ENCODE results near the gene ST3GAL3. TPM values are rescaled to one million over a fixed set of nuclear protein-coding genes. Genes with fewer than 3 reads are reported as not detected.

ST3GAL3 gene
- total RNA-seq, 1 experiment from 2014 or later: 8.3 TPM

DNA sequence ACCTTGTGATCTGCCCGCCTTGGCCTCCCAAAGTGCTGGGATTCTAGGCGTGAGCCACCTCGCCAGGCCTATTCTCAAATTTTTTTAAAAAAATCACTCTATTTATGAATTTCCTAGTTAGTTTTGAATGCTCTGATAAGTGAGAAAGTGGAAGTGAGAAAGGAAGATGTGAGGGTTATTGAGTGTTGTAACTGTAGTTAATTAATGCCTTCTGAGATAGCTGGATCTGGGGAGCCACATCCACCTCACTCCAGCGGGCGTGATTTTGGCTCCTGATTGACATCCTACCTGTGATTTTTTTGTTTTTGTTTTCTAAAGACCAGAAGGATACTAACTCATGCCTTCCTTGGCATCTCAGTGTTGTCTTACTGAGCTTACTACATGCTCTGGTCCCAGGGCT, 65.6 kb downstream of the ST3GAL3 start:
- H3K56ac ChIP-seq (ENCODE audit: insufficient read length, low read depth, low read length): no peak overlapping the region

More for the DNA sequence above, 65.6 kb downstream of the ST3GAL3 start:
- Histone ChIP-seq H2AFZ (ENCODE audit: low read length) (no peak overlapping the region), H3K27ac (ENCODE audit: insufficient read length, low read depth, low read length) (no peak overlapping the region), H2BK20ac (ENCODE audit: low read depth, low read length, poor library complexity, severe bottlenecking) (no peak overlapping the region), H3K4ac (ENCODE audit: low read depth, low read length) (no peak overlapping the region), H4K20me1 (ENCODE audit: control insufficient read depth, insufficient read depth, insufficient read length) (no peaks in the 10 kb centered on the region), H3T11ph (ENCODE audit: low read length) (no peak overlapping the region), H3K18ac (ENCODE audit: insufficient read length, low read depth, low read length) (no peak overlapping the region), H3K9ac (ENCODE audit: extremely low read depth, insufficient read length, low read length) (no peak overlapping the region), H3K4me2 (ENCODE audit: insufficient read depth, insufficient read length, low read length) (no peak overlapping the region), H2BK15ac (ENCODE audit: low read depth, low read length) (no peak overlapping the region), H3K4me1 (ENCODE audit: insufficient read depth, low read length) (peaks cover 8% of the 10 kb centered on the region), H2AK5ac (ENCODE audit: insufficient read length, low read length) (no peak overlapping the region), H3K14ac (ENCODE audit: insufficient read depth, low read length) (no peak overlapping the region), H4K91ac (ENCODE audit: insufficient read length, low read depth, low read length) (no peak overlapping the region), H4K5ac (ENCODE audit: insufficient read length, low read depth, low read length) (no peak overlapping the region), H3K23me2 (ENCODE audit: insufficient read length, low read depth, low read length, poor library complexity, severe bottlenecking) (no peaks in the 10 kb centered on the region), H3K9me3 (ENCODE audit: control insufficient read depth, low read depth, low read length) (no peaks in the 10 kb centered on the region), H3K23ac (ENCODE audit: insufficient read length, low read depth, low read length) (no peak overlapping the region), H2BK5ac (ENCODE audit: insufficient read length, low read length) (no peak overlapping the region), H3K79me1 (ENCODE audit: insufficient read depth, low read depth, low read length, poor library complexity, severe bottlenecking) (no peaks in the 10 kb centered on the region), H2BK120ac (ENCODE audit: low read depth, low read length, poor library complexity, severe bottlenecking) (no peak overlapping the region), H2BK12ac (ENCODE audit: insufficient read length, low read depth, low read length) (no peak overlapping the region), H3K27me3 (ENCODE audit: insufficient read depth, low read length) (no peaks in the 10 kb centered on the region), H4K8ac (replicated peaks; ENCODE audit: insufficient read length, low read depth, low read length) (no peak overlapping the region), H3K79me2 (ENCODE audit: insufficient read depth, low read length) (no peaks in the 10 kb centered on the region)
- no peak overlapping the region for H3K4me3 Mint-ChIP-seq
- TF ChIP-seq, protein P1, sequence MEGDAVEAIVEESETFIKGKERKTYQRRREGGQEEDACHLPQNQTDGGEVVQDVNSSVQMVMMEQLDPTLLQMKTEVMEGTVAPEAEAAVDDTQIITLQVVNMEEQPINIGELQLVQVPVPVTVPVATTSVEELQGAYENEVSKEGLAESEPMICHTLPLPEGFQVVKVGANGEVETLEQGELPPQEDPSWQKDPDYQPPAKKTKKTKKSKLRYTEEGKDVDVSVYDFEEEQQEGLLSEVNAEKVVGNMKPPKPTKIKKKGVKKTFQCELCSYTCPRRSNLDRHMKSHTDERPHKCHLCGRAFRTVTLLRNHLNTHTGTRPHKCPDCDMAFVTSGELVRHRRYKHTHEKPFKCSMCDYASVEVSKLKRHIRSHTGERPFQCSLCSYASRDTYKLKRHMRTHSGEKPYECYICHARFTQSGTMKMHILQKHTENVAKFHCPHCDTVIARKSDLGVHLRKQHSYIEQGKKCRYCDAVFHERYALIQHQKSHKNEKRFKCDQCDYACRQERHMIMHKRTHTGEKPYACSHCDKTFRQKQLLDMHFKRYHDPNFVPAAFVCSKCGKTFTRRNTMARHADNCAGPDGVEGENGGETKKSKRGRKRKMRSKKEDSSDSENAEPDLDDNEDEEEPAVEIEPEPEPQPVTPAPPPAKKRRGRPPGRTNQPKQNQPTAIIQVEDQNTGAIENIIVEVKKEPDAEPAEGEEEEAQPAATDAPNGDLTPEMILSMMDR (conservative IDR thresholded peaks at IDR 0.05): no peak
- H3K36me3 Mint-ChIP-seq (ENCODE audit: insufficient read depth in 1 of 3, low read depth in 3 of 3): peaks cover 6 to 7% (median 6%) of the 10 kb centered on the region in 3 experiments; a peak in 5 of 7 replicates
- no peaks in the 10 kb centered on the region for H3K27me3 Mint-ChIP-seq (ENCODE audit: low read depth)
- no peak overlapping the region for H3K27ac Mint-ChIP-seq
- WGBS (ENCODE audit: extremely low coverage, insufficient read length, low lambda C conversion rate): no CpG with 5 or more reads among the region's 5 CpGs
- no peak for DNase-seq
- peaks cover 21 to 28% of the 10 kb centered on the region in 2 experiments for H3K4me1 Mint-ChIP-seq
- peaks cover 3% of the 10 kb centered on the region in 2 experiments; a peak in 2 of 5 replicates for H3K9me3 Mint-ChIP-seq
